ENCODE measurements around the gene ZNF462.

The ZNF462 gene

GRCh38 chr9:106969696-106970095 is 106.7 kb downstream of the ZNF462 start:
- Histone ChIP-seq H3K4me3 (ENCODE audit: insufficient read depth in 1 of 2, low read depth in 1 of 2, low read length in 2 of 2) (no peak overlapping the region), H2AFZ (ENCODE audit: low read depth, low read length) (no peak overlapping the region), H2BK15ac (ENCODE audit: low read depth, poor library complexity, severe bottlenecking) (no peak overlapping the region), H2AK5ac (ENCODE audit: low read length, severe bottlenecking) (no peak overlapping the region), H3K9ac (ENCODE audit: low read length) (no peak overlapping the region), H3K79me1 (replicated peaks; ENCODE audit: low read length, poor library complexity, severe bottlenecking) (peaks cover 30% of the 10 kb centered on the region), H3K27me3 (ENCODE audit: control insufficient read depth in 1 of 2, insufficient read depth in 1 of 2, low read length in 2 of 2) (no peaks in the 10 kb centered on the region), H3K4me2 (ENCODE audit: low read length, poor library complexity, severe bottlenecking) (no peak overlapping the region), H2BK12ac (ENCODE audit: low read length in 2 of 2) (no peak overlapping the region), H4K8ac (ENCODE audit: low read length) (no peak overlapping the region), H3K27ac (ENCODE audit: low read length, poor library complexity, severe bottlenecking) (no peak overlapping the region), H3K23ac (ENCODE audit: low read length in 2 of 2) (no peak overlapping the region), H2BK5ac (ENCODE audit: low read depth, low read length, poor library complexity, severe bottlenecking) (no peak overlapping the region), H3K4me1 (ENCODE audit: control insufficient read depth, insufficient read depth, low read depth, low read length) (no peaks in the 10 kb centered on the region), H3K4ac (ENCODE audit: low read depth in 1 of 2, low read length in 2 of 2) (no peak overlapping the region), H3K9me3 (ENCODE audit: control insufficient read depth, low read length) (no peaks in the 10 kb centered on the region), H4K91ac (ENCODE audit: low read length) (no peak overlapping the region), H2BK120ac (ENCODE audit: low read depth, low read length) (no peak overlapping the region), H3K14ac (ENCODE audit: low read length in 2 of 2) (no peak overlapping the region), H3K36me3 (ENCODE audit: control insufficient read depth in 1 of 2, insufficient read depth in 2 of 2, low read depth in 1 of 2, low read length in 2 of 2) (peaks cover 13 to 30% of the 10 kb centered on the region in 2 experiments), H3K18ac (ENCODE audit: low read depth in 1 of 2, low read length in 2 of 2) (no peak overlapping the region)
- no peak for DNase-seq

GRCh38 chr9:106970219-106970975 is 107.4 kb downstream of the ZNF462 start:
- Histone ChIP-seq H3K4me2 (ENCODE audit: low read length, poor library complexity, severe bottlenecking) (no peak overlapping the region), H3K79me1 (replicated peaks; ENCODE audit: low read length, poor library complexity, severe bottlenecking) (peaks cover 24% of the 10 kb centered on the region), H3K4ac (ENCODE audit: low read depth in 1 of 2, low read length in 2 of 2) (no peak overlapping the region), H3K27ac (ENCODE audit: low read length, poor library complexity, severe bottlenecking) (peak overlapping the region; percentile 28), H3K14ac (ENCODE audit: low read length in 2 of 2) (no peak overlapping the region), H2BK15ac (ENCODE audit: low read depth, poor library complexity, severe bottlenecking) (no peak overlapping the region), H4K8ac (ENCODE audit: low read length) (no peak overlapping the region), H3K36me3 (ENCODE audit: control insufficient read depth in 1 of 2, insufficient read depth in 2 of 2, low read depth in 1 of 2, low read length in 2 of 2) (peaks cover 17 to 37% of the 10 kb centered on the region in 2 experiments), H3K27me3 (ENCODE audit: control insufficient read depth in 1 of 2, insufficient read depth in 1 of 2, low read length in 2 of 2) (no peaks in the 10 kb centered on the region), H3K9me3 (ENCODE audit: control insufficient read depth, low read length) (no peaks in the 10 kb centered on the region), H2BK5ac (ENCODE audit: low read depth, low read length, poor library complexity, severe bottlenecking) (no peak overlapping the region), H4K91ac (ENCODE audit: low read length) (no peak overlapping the region), H3K23ac (ENCODE audit: low read length in 2 of 2) (no peak overlapping the region), H3K4me3 (ENCODE audit: insufficient read depth in 1 of 2, low read depth in 1 of 2, low read length in 2 of 2) (no peak overlapping the region), H2BK120ac (ENCODE audit: low read depth, low read length) (no peak overlapping the region), H2AFZ (ENCODE audit: low read depth, low read length) (no peak overlapping the region), H3K18ac (ENCODE audit: low read depth in 1 of 2, low read length in 2 of 2) (no peak overlapping the region), H2BK12ac (ENCODE audit: low read length in 2 of 2) (no peak overlapping the region), H2AK5ac (ENCODE audit: low read length, severe bottlenecking) (no peak overlapping the region), H3K4me1 (ENCODE audit: control insufficient read depth, insufficient read depth, low read depth, low read length) (no peaks in the 10 kb centered on the region), H3K9ac (ENCODE audit: low read length) (no peak overlapping the region)
- DNase-seq = no peak
- 82% methylated on average over 7 of the region's 9 CpGs for WGBS

- Histone ChIP-seq H3K18ac (ENCODE audit: low read depth in 1 of 2, low read length in 2 of 2) (no peak overlapping the region), H2BK15ac (ENCODE audit: low read depth, poor library complexity, severe bottlenecking) (no peak overlapping the region), H4K91ac (ENCODE audit: low read length) (no peak overlapping the region), H3K23ac (ENCODE audit: low read length in 2 of 2) (no peak overlapping the region), H2AFZ (ENCODE audit: low read depth, low read length) (no peak overlapping the region), H3K4me3 (ENCODE audit: insufficient read depth in 1 of 2, low read depth in 1 of 2, low read length in 2 of 2) (no peak overlapping the region), H3K27me3 (ENCODE audit: control insufficient read depth in 1 of 2, insufficient read depth in 1 of 2, low read length in 2 of 2) (no peaks in the 10 kb centered on the region), H3K9ac (ENCODE audit: low read length) (no peak overlapping the region), H3K27ac (ENCODE audit: low read length, poor library complexity, severe bottlenecking) (peak overlapping the region; percentile 39), H3K36me3 (ENCODE audit: control insufficient read depth in 1 of 2, insufficient read depth in 2 of 2, low read depth in 1 of 2, low read length in 2 of 2) (peaks cover 21 to 43% of the 10 kb centered on the region in 2 experiments), H3K79me1 (replicated peaks; ENCODE audit: low read length, poor library complexity, severe bottlenecking) (peaks cover 24% of the 10 kb centered on the region), H4K8ac (ENCODE audit: low read length) (no peak overlapping the region), H2BK12ac (ENCODE audit: low read length in 2 of 2) (no peak overlapping the region), H3K4me2 (ENCODE audit: low read length, poor library complexity, severe bottlenecking) (no peak overlapping the region), H2BK5ac (ENCODE audit: low read depth, low read length, poor library complexity, severe bottlenecking) (no peak overlapping the region), H2BK120ac (ENCODE audit: low read depth, low read length) (no peak overlapping the region), H2AK5ac (ENCODE audit: low read length, severe bottlenecking) (no peak overlapping the region), H3K14ac (ENCODE audit: low read length in 2 of 2) (no peak overlapping the region), H3K9me3 (ENCODE audit: control insufficient read depth, low read length) (no peaks in the 10 kb centered on the region), H3K4ac (ENCODE audit: low read depth in 1 of 2, low read length in 2 of 2) (no peak overlapping the region), H3K4me1 (ENCODE audit: control insufficient read depth, insufficient read depth, low read depth, low read length) (no peaks in the 10 kb centered on the region)
- DNase-seq = no peak
- 93% methylated on average over 5 of the region's 5 CpGs for WGBS
These were observed 108.1 kb downstream of the ZNF462 start for GRCh38 chr9:106970976-106971457.

- no peak overlapping the region for H2BK12ac ChIP-seq (ENCODE audit: low read length in 2 of 2)
- peaks cover 26% of the 10 kb centered on the region for H3K79me1 ChIP-seq (replicated peaks; ENCODE audit: low read length, poor library complexity, severe bottlenecking)
- no peak overlapping the region for H2AFZ ChIP-seq (ENCODE audit: low read depth, low read length)
- H3K27me3 ChIP-seq (ENCODE audit: control insufficient read depth in 1 of 2, insufficient read depth in 1 of 2, low read length in 2 of 2) = no peaks in the 10 kb centered on the region
- no peak overlapping the region for H2BK15ac ChIP-seq (ENCODE audit: low read depth, poor library complexity, severe bottlenecking)
- H3K23ac ChIP-seq (ENCODE audit: low read length in 2 of 2) = no peak overlapping the region
- H2BK5ac ChIP-seq (ENCODE audit: low read depth, low read length, poor library complexity, severe bottlenecking) = no peak overlapping the region
- no peaks in the 10 kb centered on the region for H3K4me1 ChIP-seq (ENCODE audit: control insufficient read depth, insufficient read depth, low read depth, low read length)
- H3K4me2 ChIP-seq (ENCODE audit: low read length, poor library complexity, severe bottlenecking) = no peak overlapping the region
- H3K4ac ChIP-seq (ENCODE audit: low read depth in 1 of 2, low read length in 2 of 2) = no peak overlapping the region
- no peak overlapping the region for H2BK120ac ChIP-seq (ENCODE audit: low read depth, low read length)
- WGBS = 92% methylated on average over 7 of the region's 9 CpGs
- H4K91ac ChIP-seq (ENCODE audit: low read length) = no peak overlapping the region
- no peaks in the 10 kb centered on the region for H3K9me3 ChIP-seq (ENCODE audit: control insufficient read depth, low read length)
- DNase-seq = no peak
- no peak overlapping the region for H3K18ac ChIP-seq (ENCODE audit: low read depth in 1 of 2, low read length in 2 of 2)
- H2AK5ac ChIP-seq (ENCODE audit: low read length, severe bottlenecking) = no peak overlapping the region
- no peak overlapping the region for H4K8ac ChIP-seq (ENCODE audit: low read length)
- peaks cover 29 to 54% of the 10 kb centered on the region in 2 experiments for H3K36me3 ChIP-seq (ENCODE audit: control insufficient read depth in 1 of 2, insufficient read depth in 2 of 2, low read depth in 1 of 2, low read length in 2 of 2)
- H3K9ac ChIP-seq (ENCODE audit: low read length) = no peak overlapping the region
- H3K4me3 ChIP-seq (ENCODE audit: insufficient read depth in 1 of 2, low read depth in 1 of 2, low read length in 2 of 2) = no peak overlapping the region
- no peak overlapping the region for H3K14ac ChIP-seq (ENCODE audit: low read length in 2 of 2)
- no peak overlapping the region for H3K27ac ChIP-seq (ENCODE audit: low read length, poor library complexity, severe bottlenecking)
These were observed 109.1 kb downstream of the ZNF462 start for GRCh38 chr9:106972082-106972481.
